ENCODE data around the gene PET100.

DNA sequence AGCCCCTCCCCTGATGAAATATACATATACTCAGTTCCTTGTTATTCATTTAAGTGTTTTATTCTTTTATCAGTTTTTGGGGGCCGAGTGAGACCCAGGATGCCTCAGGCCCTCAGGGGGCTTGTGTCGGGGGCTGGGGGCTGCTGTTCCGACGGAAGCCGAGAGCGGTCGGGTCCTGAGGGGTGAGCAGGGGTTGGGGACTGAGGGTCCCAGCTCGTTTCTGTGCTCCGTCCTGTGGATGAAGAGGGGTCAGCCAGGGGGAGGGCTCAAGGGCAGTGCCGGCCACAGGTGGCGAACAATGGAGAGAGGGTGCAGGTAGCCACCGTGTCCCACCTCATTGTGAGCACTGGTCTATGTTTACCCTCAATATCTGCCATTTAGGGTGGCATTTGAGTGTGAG is 2.0 kb downstream of the PET100 start:
- TF ChIP-seq POLR2A (IDR thresholded peaks at IDR 0.05), result no peak
- TF ChIP-seq, protein P1, sequence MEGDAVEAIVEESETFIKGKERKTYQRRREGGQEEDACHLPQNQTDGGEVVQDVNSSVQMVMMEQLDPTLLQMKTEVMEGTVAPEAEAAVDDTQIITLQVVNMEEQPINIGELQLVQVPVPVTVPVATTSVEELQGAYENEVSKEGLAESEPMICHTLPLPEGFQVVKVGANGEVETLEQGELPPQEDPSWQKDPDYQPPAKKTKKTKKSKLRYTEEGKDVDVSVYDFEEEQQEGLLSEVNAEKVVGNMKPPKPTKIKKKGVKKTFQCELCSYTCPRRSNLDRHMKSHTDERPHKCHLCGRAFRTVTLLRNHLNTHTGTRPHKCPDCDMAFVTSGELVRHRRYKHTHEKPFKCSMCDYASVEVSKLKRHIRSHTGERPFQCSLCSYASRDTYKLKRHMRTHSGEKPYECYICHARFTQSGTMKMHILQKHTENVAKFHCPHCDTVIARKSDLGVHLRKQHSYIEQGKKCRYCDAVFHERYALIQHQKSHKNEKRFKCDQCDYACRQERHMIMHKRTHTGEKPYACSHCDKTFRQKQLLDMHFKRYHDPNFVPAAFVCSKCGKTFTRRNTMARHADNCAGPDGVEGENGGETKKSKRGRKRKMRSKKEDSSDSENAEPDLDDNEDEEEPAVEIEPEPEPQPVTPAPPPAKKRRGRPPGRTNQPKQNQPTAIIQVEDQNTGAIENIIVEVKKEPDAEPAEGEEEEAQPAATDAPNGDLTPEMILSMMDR (IDR thresholded peaks at IDR 0.05), result no peak

Measured in uterus (tissue), 2 donors.